HepG2 (cell line): ENCODE results near the gene PIP5KL1.

Experiments used
- TF ChIP-seq, protein P1 (sequence below): sonication (generic); formaldehyde crosslinking; IDR thresholded peaks from 2 replicates; pipeline ENCODE4 v1.4.0; 2020; ENCODE audit warnings: missing genetic modification reagents
- TF ChIP-seq, protein P2 (sequence below), 2 experiments: IDR thresholded peaks; 2 replicates each; pipeline ENCODE4 v1.6.1; 2011 to 2012; ENCODE audit warnings: low read length in 2 of 2, borderline replicate concordance in 1 of 2, low read depth in 1 of 2, mild to moderate bottlenecking in 1 of 2, moderate library complexity in 1 of 2

- TF ChIP-seq, protein P1, sequence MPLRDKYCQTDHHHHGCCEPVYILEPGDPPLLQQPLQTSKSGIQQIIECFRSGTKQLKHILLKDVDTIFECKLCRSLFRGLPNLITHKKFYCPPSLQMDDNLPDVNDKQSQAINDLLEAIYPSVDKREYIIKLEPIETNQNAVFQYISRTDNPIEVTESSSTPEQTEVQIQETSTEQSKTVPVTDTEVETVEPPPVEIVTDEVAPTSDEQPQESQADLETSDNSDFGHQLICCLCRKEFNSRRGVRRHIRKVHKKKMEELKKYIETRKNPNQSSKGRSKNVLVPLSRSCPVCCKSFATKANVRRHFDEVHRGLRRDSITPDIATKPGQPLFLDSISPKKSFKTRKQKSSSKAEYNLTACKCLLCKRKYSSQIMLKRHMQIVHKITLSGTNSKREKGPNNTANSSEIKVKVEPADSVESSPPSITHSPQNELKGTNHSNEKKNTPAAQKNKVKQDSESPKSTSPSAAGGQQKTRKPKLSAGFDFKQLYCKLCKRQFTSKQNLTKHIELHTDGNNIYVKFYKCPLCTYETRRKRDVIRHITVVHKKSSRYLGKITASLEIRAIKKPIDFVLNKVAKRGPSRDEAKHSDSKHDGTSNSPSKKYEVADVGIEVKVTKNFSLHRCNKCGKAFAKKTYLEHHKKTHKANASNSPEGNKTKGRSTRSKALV (CRISPR knock-in tag): no peak
- TF ChIP-seq, protein P2, sequence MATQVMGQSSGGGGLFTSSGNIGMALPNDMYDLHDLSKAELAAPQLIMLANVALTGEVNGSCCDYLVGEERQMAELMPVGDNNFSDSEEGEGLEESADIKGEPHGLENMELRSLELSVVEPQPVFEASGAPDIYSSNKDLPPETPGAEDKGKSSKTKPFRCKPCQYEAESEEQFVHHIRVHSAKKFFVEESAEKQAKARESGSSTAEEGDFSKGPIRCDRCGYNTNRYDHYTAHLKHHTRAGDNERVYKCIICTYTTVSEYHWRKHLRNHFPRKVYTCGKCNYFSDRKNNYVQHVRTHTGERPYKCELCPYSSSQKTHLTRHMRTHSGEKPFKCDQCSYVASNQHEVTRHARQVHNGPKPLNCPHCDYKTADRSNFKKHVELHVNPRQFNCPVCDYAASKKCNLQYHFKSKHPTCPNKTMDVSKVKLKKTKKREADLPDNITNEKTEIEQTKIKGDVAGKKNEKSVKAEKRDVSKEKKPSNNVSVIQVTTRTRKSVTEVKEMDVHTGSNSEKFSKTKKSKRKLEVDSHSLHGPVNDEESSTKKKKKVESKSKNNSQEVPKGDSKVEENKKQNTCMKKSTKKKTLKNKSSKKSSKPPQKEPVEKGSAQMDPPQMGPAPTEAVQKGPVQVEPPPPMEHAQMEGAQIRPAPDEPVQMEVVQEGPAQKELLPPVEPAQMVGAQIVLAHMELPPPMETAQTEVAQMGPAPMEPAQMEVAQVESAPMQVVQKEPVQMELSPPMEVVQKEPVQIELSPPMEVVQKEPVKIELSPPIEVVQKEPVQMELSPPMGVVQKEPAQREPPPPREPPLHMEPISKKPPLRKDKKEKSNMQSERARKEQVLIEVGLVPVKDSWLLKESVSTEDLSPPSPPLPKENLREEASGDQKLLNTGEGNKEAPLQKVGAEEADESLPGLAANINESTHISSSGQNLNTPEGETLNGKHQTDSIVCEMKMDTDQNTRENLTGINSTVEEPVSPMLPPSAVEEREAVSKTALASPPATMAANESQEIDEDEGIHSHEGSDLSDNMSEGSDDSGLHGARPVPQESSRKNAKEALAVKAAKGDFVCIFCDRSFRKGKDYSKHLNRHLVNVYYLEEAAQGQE (IDR thresholded peaks at IDR 0.05; ENCODE audit: borderline replicate concordance in 1 of 2, low read depth in 1 of 2, low read length in 2 of 2): no peak
Measured at GRCh38 chr9:127972236-127972871, 41.8 kb upstream of the PIP5KL1 start.
